OCI-LY3 (cell line): Measurements from ENCODE around the gene SEMA6A.

Source experiments
- EZH2phosphoT487 ChIP-seq: fragments of 200-600 bp; shearing (Covaris generic); IDR thresholded peaks from 2 replicates; pipeline ENCODE4 v1.6.1; 2018; ENCODE audit warnings: antibody characterized with exemption, mixed run types, low read depth
- TF ChIP-seq, protein P1 (sequence below): fragments of 200-600, 300-600 bp; sonication (generic); IDR thresholded peaks from 2 replicates; pipeline ENCODE4 v1.5.1; 2014; ENCODE audit warnings: antibody characterized with exemption, low read length, low read depth

DNA sequence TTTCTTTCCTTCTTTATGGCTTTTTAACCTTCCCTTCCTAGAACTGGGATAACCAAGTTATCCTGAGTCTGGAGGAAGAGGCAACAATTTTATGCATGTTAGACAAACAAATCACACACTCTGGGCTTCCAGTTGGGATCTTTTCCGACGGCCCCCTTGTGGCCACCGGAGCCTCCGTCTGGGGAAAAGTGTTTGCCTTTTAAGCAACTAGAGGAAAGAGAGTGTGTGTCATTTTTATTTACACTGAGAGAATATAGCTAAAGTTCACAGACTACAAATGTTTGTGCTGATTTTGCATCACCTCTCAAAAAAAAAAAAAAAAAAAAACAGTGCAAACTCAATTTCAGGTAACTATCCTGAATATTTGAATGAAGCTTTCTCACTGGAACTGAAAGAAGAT, 126.2 kb downstream of the SEMA6A start:
- TF ChIP-seq, protein P1, sequence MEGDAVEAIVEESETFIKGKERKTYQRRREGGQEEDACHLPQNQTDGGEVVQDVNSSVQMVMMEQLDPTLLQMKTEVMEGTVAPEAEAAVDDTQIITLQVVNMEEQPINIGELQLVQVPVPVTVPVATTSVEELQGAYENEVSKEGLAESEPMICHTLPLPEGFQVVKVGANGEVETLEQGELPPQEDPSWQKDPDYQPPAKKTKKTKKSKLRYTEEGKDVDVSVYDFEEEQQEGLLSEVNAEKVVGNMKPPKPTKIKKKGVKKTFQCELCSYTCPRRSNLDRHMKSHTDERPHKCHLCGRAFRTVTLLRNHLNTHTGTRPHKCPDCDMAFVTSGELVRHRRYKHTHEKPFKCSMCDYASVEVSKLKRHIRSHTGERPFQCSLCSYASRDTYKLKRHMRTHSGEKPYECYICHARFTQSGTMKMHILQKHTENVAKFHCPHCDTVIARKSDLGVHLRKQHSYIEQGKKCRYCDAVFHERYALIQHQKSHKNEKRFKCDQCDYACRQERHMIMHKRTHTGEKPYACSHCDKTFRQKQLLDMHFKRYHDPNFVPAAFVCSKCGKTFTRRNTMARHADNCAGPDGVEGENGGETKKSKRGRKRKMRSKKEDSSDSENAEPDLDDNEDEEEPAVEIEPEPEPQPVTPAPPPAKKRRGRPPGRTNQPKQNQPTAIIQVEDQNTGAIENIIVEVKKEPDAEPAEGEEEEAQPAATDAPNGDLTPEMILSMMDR = no peak
- no peak for TF ChIP-seq EZH2phosphoT487
